Measurements from ENCODE around the gene AP4S1.

GRCh38 chr14:30980980-30981379, 44.5 kb upstream of the AP4S1 start:
- TF ChIP-seq CTCF (IDR thresholded peaks at IDR 0.05) (no peak), EZH2phosphoT487 (IDR thresholded peaks at IDR 0.05) (no peak)
